ENCODE data around the gene NKAIN2.

Gene NKAIN2

DNA sequence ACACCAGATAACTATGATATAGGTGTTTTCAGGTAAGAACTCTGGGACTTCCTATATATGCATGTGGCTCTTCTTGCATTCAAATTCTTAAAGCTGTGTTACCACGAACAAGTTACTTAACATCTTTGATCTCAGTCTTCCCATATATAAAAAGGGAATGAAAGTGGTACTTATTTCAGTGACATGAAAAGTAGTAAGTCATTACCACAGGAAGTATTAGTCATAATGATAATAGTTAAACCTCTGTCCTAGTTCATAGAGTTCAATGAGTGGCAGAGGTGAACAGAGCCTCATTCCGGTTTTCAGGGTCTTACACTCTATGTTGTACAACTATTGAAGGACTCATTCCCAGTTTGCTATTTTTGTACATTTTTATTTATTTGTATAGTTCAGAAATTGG lies 237.0 kb downstream of the NKAIN2 start:
- peak; percentile 3 for DNase-seq

DNA sequence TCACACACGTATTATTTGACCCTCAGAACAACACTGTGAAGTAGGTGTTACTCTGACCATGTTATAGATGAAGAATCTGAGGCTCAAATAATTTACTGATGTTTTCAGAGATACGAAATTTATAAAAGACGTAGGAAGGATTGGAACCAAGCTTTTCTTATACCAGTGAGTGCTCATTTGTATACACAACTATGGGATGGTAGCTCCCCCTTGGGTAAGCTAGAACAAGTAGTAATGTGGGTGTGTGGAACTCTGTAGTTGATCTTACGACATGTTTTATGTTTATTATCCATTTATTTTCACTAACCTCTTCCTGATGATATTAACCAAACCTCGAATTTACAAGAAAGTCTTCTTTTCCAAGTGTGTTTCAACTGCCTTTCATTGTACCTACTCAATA lies 248.5 kb downstream of the NKAIN2 start:
- no peak for DNase-seq

DNA sequence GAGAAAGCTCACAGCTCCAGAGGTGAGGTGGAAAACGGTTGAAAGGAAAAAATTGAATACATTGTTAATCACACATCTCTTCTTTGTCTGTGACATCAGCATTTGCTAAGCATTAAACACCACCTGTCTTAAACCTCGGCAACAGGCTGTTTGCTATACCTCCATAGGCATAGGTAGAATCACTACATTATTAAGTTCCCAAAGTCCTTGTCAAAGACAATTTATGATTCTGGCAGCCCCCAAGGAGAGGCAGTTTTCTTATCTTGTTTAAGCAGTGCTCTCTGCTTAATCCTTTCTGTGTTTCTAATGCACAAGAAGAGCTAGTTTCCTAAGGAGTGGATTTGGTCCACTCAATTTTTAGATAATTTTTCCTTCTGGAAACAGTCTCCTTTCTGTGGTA lies 249.7 kb downstream of the NKAIN2 start:
- no peak for DNase-seq

DNA sequence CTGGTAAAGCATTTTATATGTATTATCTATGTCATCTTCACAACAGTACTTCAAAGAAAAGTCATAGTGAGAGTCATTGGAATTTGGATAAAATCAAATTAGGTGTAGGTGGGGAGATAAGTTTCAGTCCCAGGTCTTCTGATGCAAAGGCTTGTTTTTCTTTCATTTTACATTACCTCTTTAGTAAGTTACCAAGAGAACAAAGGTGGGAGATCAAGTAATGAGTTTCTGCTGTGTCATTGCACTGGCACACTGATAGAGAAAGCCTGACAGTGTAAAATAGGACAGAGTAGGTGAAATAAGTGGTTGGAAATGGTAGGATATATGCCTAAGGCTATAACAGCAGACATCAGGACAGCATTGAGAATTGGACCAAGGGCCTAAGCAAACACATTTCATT lies 250.4 kb downstream of the NKAIN2 start:
- no peak for DNase-seq

DNA sequence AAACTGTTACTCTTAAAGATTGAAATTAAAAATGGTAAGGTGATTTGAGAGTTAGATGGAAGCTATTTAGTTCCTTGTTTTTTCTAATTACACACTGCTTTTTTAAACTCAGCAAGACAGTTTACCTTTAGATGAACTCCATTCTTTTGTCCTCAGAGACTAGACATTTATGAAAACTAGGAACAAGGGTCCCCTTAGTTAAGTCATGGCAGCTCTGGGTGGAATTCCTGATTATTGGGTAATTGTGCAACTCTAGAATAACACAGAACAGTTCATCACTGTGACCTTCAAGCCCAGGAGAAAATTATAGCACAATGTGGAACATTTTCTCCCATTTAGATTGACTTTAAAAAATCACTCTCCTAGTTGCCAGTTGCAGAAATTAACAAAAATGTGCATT lies 251.7 kb downstream of the NKAIN2 start:
- DNase-seq = no peak

DNA sequence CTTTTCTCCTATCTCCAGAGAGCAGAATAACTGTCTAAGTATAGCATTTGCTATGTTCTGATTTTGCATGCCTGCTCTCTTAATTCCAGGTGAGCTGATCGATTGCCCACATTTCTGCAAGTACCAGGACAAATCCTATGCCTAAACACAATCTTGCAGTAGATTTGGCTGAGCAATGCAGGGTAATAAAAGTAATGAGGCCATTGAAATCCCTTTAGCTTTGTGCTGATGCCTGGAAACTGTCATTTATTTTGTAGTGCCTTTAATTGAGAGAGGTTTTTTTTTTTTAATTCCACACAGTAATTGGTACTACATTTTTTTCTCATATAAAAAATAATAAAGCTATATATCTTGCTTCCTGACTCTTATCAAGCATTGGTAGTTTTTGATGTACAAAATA lies 252.3 kb downstream of the NKAIN2 start:
- DNase-seq = no peak

DNA sequence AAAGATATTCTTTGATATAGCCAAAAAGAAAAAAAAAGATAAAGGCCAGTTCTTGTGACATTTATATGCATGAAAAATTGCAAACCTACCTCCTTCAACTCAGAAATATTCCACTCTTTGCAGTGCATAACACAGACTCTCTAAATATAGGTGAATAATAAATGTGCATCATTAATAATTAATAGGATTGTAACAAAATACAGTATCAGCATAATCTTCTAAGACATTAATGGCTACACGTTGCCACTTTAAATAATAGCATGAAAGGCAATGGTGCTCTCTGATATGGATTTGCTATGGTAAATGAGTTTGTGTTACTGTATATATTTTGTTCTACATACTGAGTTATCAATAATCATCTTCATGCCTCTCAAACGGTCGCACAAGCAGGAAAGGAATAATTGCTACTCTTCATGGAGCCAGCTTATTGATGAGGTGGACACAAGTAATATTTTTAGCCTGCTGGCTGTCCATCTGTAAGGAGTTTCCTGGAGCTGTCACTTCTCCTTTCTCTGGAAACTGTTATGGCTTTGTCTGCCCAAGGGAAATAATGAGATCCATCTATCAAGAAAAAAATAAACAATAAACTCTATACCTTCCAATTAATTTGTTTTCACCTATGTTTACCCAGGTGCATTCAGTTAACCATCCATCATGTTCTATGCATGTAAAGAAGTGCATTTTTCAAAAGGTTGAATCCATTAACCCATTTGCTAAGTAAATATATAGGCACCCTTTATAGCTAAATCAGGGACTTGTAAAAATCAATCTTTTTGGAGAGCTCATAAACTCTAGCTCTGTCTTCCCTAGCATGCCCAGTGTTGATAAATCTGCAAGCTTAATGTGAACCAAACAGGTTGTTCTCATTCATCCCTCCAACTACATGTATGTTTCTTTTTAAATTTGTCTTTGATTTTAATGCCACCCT lies 253.0 kb downstream of the NKAIN2 start:
- DNase-seq = no peak

DNA sequence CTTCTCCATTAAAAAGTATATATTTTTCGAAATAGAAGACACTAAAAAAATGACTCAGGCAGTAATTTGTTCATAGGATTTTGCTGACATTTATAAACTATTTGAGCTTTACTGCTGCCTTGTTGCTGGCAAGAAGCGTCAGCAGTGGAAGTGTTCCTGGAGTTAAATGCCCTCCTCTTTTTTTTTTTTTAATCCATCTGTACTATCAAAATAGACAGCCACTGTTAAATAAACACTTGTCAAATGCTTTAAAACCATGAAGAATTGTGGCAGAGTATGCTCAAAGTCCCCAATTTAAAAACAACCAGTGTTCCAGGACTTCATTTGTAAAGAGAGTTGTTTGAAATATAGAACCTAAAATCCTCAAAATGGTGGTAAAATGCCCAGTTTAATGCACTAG lies 253.8 kb downstream of the NKAIN2 start:
- no peak for DNase-seq

DNA sequence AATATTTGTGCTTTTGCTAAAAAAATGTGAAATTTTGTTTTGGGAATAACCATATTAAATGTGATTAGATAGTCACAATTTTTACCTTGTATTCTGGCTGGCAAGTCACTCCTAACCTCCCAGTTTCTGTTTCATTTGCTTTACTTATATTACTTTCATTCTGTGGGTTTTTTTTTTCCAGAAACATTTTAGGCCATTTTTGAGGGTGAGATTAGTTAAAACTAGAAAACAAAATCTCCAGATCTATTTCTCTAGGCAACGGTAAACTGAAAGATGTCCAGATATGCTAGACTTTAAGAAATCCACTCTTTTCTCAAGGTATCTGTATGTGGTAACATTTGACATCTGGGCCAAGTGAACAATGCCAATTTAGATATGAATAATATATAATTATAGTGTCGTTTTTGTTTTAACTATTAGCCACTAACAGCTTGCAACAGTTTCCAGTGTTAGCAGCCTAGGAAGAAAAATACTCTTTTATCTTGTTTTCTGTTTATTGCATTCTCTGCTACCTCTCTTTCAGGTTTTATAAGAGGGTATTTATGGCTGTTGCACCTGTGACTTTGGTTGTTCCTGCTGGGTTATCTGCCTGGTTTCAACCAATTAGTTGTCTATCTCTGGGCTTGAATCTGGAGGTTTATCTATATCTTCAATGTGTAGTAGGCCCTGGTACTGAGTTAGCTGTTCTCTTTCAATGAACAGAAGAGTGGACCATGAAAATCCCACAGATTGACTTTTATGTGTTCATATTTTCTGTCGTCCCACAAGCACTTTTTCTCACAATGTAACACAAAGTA lies 260.9 kb downstream of the NKAIN2 start:
- no peak for DNase-seq

DNA sequence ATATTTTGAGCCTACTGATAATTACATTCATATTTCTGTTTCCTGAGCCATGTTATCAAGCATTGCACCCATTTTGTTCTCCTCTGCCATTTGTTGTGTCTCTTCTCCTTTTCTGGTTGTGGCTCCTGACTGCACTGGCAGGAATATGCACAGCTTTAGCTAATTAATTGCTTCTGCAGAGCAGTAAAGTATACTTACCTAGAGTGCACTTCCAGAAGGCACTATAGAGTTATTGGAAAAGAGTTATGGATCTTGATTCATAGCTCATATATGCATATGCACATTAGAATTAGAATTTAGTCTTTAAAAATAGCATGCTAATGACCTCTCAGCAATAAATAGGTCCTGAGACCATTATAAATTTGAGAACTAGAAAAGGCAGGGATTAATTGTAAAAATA lies 262.6 kb downstream of the NKAIN2 start:
- DNase-seq = no peak

DNA sequence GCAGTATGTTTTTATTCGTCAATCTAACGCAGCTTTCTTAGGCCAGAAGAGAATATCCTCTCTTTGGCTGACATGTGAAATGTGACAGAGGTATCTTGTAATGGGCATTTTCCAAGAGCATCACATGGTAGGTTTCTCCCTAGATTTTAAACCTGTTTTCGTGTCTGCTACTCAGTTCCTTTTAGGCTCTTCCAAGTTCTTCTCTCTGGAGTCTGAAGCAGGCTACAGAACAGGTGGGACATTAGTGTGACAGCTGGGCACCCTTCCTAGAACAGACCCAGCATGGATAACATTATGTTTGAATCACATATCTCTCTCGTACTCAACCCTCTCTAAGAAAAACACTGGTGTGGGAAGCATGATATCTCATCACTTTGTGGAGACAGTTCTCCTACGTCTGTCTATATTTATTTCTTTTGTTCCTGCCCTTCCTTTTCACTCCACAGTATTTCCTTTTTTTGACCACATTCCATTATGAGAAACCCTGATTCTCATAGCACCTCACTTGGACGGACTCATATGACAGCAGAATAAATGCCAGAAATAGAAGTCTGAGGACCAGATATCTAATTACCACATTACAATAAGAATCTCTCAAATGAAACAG lies 263.4 kb downstream of the NKAIN2 start:
- no peak for DNase-seq

DNA sequence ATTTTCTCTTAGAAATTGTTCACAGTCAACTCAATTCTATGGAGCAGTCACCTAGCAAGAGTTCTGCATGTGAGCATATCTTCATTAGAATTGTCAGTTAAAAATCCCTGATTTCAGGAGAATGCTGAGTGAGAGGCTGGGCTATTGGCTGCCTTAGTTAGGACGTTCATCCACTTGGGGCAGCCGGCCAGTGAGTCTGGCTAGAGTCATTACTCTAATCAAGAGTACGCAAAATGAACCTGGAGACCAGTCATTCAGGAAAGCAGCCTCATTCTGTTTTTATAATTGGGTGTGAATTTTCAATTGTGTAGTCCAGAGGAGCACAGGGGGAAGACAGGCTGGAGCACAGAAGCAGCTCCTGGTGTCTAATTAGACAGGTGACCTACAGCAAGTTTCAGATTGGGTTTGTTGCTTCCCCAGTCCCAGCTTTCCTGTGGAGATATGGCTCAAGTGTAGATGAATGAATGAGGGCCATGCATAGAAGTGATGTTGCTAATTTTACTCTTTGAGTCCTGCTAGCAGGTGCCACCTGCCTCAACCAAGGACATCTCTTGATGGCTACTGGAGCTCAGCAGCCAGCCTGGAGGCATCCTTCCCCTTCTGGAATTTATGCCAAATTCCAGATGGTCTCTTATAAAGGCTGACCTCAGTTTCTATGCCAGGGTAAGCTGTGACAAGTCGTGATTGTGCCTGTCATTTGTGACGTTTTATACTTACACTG lies 265.7 kb downstream of the NKAIN2 start:
- no peak for DNase-seq

DNA sequence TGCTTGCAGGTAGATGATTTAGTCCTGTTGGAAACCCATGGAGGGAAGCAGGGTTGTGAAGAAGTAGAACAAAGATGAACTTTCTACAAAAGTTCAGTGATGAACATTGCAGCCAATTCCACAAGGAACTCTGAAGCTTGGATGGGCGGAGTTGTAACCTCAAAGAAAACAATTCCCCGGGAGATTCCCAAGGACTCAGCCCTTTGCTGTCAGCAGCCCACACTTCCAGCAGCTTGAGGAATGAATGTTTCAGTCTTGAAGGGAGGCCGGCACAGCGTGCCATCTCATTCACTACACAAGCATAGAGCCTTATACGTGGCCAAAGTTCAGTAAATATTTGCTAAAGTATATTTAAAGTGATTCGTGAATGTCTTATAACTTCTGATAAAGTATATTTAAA lies 269.4 kb downstream of the NKAIN2 start:
- DNase-seq = no peak

DNA sequence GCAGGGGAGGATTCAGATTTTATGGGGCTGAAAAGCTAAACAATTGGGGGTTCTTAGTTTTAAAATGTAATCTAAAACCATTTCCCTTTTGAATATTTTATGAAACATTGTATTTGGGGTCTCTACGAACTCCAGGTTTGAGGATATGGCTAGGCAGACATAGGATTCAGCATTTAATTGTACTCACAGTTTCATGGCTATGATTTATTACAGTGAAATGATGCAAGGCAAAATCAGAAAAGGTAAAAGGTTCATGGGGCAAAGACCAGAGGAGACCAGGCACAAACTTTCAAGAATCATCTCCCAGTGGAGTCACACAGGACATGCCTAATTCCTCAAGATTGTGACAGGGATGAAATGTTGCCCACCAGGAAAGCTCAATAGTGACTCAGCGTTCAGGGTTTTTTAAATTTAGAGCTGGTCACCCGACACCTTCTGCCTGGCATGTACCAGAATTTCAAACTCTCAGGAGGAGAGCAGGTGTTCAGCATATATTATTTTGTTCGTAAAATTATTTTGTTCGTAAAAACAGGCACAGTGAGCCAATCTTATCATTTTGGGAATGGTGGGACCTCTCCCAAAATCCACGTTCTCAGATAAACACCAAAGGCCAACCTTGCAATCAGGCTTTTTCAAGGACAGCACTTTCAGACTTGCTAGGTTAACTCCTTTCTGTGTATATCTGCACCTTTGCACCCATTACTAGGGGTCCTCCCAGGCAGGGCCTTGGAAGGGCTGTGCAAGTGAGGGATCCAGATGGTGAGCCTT lies 270.3 kb downstream of the NKAIN2 start:
- no peak for DNase-seq

DNA sequence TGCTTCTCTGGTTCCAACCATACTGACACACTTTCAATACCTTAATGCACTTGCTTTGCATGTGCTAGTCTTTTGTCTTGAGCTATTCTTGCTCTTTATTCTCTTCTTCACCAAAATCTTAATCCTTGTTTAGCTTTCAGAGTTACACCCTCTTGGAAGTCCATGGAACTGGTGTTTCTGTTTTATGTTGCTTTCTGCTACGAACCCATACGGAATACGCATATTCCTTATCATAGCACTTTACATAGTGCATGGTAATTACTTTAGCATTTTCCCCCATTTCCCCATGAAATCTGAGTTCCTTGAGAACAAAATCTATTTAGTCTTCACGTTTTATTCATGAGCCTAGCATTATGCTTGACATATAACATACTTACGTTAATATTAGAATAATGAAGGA lies 270.9 kb downstream of the NKAIN2 start:
- no peak for DNase-seq

DNA sequence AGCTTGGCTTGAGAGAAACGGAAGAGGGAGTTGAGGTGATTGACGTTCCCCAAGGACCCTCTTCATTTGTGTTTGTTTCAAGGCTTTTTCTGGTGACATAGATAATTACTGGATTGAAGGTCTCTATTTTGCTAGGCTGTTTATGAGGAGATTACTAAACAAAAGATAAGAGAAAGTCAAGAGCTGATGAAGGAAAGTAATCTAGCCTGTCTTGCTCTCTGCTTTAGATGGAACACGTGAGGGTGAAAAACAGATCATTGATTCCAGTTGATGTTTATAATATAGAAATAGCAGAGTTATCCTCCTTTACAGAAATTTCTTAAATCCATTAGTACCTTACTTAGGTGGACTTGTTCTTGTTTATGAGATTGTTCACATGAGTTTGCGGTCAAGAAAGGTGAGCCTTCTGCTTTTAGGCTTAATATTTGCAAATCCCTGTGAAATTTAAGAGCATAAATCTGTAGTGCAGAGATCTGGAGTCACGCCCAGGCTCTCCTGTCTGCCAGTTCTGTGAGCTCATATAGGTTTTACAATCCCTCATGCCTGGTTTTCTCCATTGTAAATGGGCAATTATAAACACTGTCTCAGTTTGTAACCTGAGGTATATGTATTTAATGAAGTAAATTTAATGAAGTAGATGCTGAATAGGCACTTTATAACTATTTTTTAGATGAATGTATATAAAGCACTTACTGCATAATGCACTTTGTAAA lies 272.8 kb downstream of the NKAIN2 start:
- no peak for DNase-seq

DNA sequence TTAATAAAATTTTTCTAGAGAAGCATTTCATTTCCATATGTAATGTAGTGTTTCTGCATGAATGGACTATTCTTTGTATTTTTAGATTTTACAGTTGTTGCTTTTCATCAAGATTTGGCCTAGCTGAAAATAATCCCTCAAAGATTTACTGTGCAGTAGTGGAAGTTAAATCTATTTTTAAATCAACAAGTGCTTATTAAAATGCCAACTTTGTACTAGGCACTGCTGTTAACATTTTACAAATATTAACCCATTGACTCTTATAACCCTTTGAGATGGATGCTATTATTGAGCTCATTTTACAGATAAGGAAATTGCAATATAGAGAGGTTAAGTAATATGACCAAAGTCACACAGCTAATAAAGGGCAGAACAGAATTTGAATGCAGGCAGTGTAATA lies 274.5 kb downstream of the NKAIN2 start:
- DNase-seq = no peak

DNA sequence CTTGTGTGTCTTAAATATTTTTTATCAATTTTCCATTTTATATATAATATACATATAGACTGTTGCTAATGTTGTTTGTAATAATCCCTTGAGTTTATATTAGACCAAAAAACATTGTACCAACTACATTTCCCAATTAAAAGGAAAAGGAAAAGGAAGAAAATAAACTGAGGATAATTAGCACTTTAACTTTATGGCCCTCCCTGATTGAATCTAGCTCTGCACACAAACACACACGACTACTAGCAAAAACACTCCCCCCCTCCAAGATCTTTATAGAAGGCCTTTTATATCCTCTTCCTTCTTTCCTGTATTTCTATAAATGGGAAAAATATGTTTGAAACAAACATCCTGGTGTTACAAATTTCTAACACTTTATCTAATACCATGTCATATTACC lies 276.8 kb downstream of the NKAIN2 start:
- DNase-seq = no peak

DNA sequence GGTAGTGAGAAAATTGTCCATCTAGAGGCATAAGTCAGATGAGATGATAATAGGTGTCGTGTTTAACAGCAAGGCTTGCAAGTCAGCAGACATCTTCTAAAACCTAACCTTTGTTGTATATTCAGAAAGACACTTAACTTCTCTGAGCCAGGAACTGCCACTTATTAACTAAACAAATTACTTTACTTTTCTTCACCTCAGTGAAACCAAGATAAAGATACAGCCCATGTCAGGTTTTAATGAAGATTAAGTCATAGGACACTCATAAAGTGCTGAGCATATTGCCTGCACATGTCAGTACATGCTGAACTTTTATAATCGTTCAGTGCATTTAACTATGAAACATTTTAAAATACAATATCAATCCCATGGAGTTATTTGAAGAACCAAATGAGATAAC lies 286.8 kb downstream of the NKAIN2 start:
- no peak for DNase-seq

DNA sequence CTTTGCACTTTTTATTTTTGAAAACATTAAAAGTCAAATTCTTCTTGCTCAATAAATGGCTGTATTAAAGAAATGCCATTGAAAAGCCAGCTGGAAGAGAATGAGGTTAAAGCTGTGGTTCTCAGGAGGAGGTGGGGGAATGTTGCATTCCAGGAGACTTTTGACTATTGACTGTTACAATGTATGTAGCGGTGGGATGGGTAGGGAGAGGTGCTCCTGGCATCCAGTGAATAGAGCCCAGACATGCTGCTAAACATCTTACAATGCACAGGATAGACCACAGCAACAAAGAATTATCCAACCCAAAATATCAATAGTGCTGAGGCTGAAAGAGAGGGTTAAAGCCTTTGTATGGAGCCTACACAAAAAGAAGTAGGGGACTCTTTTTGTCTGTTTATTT lies 295.9 kb downstream of the NKAIN2 start:
- no peak for DNase-seq

DNA sequence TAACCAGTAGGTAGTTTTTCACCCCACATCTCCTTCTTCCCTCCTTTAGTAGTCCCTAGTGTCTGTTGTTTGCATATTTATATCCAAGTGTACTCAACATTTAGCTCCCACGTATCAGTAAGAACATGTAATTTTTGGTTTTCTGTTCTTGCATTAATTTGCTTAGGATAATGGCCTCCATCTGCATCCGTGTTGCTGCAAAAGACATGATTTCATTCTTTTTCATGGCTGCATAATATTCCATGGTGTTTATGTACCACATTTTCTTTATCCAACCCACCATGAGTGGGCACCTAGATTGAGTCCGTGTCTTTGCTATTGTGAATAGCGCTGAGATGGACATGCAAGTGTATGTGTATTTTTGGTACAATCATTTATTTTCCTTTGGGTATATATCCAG lies 306.8 kb downstream of the NKAIN2 start:
- no peak for DNase-seq

DNA sequence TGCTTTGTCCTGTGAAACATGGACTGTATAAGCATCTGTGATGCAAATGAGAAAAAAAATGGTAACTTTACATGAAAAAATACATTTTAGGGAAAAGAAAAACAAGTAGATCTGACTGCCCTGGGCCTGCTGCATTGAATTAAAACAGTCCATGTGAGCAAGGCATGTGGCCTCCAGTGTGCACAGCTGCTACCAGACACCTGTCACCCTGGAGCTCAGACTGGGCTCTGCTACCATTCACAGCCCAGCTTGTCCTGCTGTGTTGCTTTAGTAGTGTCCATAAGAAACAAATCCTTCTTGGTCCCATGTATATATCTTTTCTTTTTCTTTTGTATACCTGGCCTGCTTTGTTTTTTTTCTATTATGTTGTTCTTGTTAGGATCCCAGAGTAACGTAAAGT lies 315.9 kb downstream of the NKAIN2 start:
- no peak for DNase-seq

Measured in activated CD4-positive, alpha-beta T cell treated with anti-CD3 and anti-CD28 coated beads, Interleukin-2, Interleukin-6, amounts not matched to agents 100 ng/mL and 50 ng/mL, durations not matched to agents 16 hours and 8 hours (primary cell).